ENCODE results near the gene TAT. TPM values are rescaled to one million over a fixed set of nuclear protein-coding genes. Genes with fewer than 3 reads are reported as not detected.
A peak's percentile ranks its signal among the peaks of the same experiment; 100 is the strongest.
"Not testable (repeated sequence)": the region's sequence is repeated elsewhere in the genome, so short reads cannot be mapped to it uniquely, and the experiment has no call there.

The TAT gene
- total RNA-seq, 1 donor from 2014 or later, result 0.35 TPM

- Mint-ChIP-seq H3K4me1 (ENCODE audit: low read depth) (peaks cover 4% of the 10 kb centered on the region), H3K27me3 (ENCODE audit: low read depth) (peaks cover 22% of the 10 kb centered on the region), H3K27ac (ENCODE audit: unreplicated experiment) (no peak overlapping the region), H3K36me3 (ENCODE audit: low read depth) (no peaks in the 10 kb centered on the region), H3K9me3 (ENCODE audit: low read depth) (no peaks in the 10 kb centered on the region), H3K4me3 (ENCODE audit: unreplicated experiment) (no peak overlapping the region)
- TF ChIP-seq, protein P1, sequence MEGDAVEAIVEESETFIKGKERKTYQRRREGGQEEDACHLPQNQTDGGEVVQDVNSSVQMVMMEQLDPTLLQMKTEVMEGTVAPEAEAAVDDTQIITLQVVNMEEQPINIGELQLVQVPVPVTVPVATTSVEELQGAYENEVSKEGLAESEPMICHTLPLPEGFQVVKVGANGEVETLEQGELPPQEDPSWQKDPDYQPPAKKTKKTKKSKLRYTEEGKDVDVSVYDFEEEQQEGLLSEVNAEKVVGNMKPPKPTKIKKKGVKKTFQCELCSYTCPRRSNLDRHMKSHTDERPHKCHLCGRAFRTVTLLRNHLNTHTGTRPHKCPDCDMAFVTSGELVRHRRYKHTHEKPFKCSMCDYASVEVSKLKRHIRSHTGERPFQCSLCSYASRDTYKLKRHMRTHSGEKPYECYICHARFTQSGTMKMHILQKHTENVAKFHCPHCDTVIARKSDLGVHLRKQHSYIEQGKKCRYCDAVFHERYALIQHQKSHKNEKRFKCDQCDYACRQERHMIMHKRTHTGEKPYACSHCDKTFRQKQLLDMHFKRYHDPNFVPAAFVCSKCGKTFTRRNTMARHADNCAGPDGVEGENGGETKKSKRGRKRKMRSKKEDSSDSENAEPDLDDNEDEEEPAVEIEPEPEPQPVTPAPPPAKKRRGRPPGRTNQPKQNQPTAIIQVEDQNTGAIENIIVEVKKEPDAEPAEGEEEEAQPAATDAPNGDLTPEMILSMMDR (IDR thresholded peaks at IDR 0.05), result no peak
- DNase-seq (ENCODE audit: low spot score), result no peak
These were observed 41.5 kb upstream of the TAT start for GRCh38 chr16:71618429-71618828.

DNA sequence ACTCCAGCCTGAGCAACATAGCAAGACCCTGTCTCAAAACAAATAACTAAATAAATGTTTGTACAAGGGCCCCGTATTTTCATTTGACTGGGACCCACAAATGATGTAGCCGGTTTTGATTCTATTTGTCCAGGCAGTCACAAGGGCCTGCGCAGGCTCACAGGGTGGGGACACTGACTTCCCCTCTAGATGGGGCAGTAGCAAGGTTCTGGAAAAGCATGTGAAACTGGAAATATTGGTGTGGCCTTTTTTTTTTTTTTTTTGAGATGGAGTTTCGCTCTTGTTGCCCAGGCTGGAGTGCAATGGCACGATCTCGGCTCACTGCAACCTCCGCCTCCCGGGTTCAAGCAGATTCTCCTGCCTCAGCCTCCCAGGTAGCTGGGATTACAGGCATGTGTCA lies 38.1 kb upstream of the TAT start:
- H3K4me3 Mint-ChIP-seq (ENCODE audit: unreplicated experiment); DNase-seq (ENCODE audit: low spot score); H3K4me1 Mint-ChIP-seq (ENCODE audit: low read depth); H3K9me3 Mint-ChIP-seq (ENCODE audit: low read depth); H3K27ac Mint-ChIP-seq (ENCODE audit: unreplicated experiment); H3K36me3 Mint-ChIP-seq (ENCODE audit: low read depth): not testable (repeated sequence)
- H3K27me3 Mint-ChIP-seq (ENCODE audit: low read depth), result peaks cover 20% of the 10 kb centered on the region

DNA sequence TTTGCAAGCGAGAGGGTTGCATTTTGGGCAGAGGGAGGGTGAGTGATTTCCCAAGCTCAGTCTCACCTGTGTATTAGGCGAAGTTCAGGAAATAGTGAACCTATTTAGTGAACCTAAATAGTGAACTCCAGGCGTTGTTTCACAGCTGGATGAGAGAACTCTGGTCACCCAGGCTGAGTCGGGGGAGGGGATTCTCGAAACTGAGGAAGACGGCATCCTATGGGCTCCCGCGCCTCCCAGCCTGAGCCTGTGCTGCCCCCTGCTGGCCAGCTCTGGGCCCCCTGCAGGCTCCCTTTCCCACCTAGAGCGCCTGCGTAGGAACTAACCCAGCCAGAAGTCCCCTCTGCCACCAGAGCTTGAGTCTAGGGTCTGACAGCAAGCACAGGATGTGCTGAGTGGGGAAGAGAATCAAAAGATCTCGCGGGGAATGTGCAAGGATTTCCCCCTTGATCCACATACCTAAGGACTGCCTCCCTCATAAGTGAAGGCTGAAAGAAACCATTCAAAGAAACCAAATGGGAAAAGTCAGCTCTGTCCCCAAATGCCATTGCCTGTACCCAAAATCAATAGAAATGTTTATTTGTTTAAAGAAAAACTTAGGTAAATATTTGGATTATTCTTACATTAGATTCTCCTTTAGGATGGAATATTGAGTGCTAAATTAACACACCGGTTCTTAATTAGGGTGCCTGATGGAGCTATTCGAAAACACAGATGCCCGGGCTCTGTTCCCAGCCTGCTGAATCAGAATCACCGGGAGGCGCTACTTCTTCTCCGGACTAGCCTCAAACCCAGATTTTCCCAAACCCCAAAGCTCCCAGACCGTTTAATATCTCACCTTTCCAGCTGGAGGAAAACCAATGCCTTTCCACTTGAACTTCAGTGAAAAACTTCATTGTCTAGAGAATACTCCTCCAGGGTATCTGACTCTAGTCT lies 34.3 kb upstream of the TAT start:
- Mint-ChIP-seq H3K27ac (ENCODE audit: unreplicated experiment) (no peak overlapping the region), H3K4me1 (ENCODE audit: low read depth) (peaks cover 5% of the 10 kb centered on the region), H3K4me3 (ENCODE audit: unreplicated experiment) (no peak overlapping the region), H3K27me3 (ENCODE audit: low read depth) (peaks cover 16% of the 10 kb centered on the region), H3K36me3 (ENCODE audit: low read depth) (no peaks in the 10 kb centered on the region), H3K9me3 (ENCODE audit: low read depth) (no peaks in the 10 kb centered on the region)
- TF ChIP-seq, protein P1 (IDR thresholded peaks at IDR 0.05), result peak; percentile 90
- no peak for DNase-seq (ENCODE audit: low spot score)

GRCh38 chr16:71610447-71610846 lies 33.6 kb upstream of the TAT start:
- peaks cover 5% of the 10 kb centered on the region for H3K4me1 Mint-ChIP-seq (ENCODE audit: low read depth)
- H3K4me3 Mint-ChIP-seq (ENCODE audit: unreplicated experiment), result no peak overlapping the region
- DNase-seq (ENCODE audit: low spot score), result no peak
- no peaks in the 10 kb centered on the region for H3K36me3 Mint-ChIP-seq (ENCODE audit: low read depth)
- no peak overlapping the region for H3K27ac Mint-ChIP-seq (ENCODE audit: unreplicated experiment)
- no peaks in the 10 kb centered on the region for H3K9me3 Mint-ChIP-seq (ENCODE audit: low read depth)
- peaks cover 15% of the 10 kb centered on the region for H3K27me3 Mint-ChIP-seq (ENCODE audit: low read depth)
- TF ChIP-seq, protein P1 (IDR thresholded peaks at IDR 0.05), result no peak

DNA sequence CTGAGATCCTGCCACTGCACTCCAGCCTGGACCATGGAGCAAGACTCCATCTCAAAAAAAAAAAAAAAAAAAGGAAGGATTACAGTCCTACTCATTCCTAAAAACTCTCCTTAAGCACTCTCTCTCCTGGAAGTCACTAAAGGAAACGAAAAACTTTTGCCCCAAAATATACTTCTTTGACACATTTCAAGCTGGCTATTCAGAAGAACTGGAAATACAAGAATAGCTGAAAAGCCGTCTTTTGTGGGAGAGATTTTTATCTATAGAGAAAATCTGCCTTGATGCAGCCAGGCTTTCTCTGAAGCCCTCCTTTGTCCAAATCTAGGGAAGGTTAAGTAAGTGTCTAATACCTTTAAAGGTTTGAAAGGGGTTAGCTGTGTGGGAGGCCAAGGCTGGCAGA lies 32.2 kb upstream of the TAT start:
- no peak for DNase-seq (ENCODE audit: low spot score)
- H3K4me3 Mint-ChIP-seq (ENCODE audit: unreplicated experiment), result no peak overlapping the region
- H3K27me3 Mint-ChIP-seq (ENCODE audit: low read depth), result peaks cover 8% of the 10 kb centered on the region
- no peaks in the 10 kb centered on the region for H3K9me3 Mint-ChIP-seq (ENCODE audit: low read depth)
- H3K4me1 Mint-ChIP-seq (ENCODE audit: low read depth), result peaks cover 5% of the 10 kb centered on the region
- TF ChIP-seq, protein P1 (IDR thresholded peaks at IDR 0.05), result no peak
- H3K27ac Mint-ChIP-seq (ENCODE audit: unreplicated experiment), result no peak overlapping the region
- no peaks in the 10 kb centered on the region for H3K36me3 Mint-ChIP-seq (ENCODE audit: low read depth)

DNA sequence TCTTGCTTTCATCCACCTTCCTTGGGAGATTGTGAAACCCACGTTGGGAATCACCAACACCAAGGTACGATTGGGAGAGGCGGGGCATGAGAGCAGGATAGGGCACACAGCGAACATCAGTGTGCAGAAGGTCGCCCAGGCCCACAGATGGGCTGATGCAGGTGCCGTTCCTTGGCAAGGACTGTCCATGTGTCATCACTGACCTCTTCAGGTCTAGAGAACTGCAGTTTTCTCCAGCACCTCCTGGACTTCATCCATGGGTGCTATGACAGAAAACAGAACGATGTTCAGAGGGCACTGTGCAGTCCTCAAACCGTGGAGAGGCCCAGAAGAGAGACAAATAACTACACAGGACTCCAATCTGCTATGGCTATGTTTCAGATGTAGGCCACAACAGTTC lies 23.9 kb upstream of the TAT start:
- H3K27ac Mint-ChIP-seq (ENCODE audit: unreplicated experiment), result no peak overlapping the region
- H3K4me1 Mint-ChIP-seq (ENCODE audit: low read depth), result no peaks in the 10 kb centered on the region
- DNase-seq (ENCODE audit: low spot score), result no peak
- peaks cover 7% of the 10 kb centered on the region for H3K9me3 Mint-ChIP-seq (ENCODE audit: low read depth)
- no peaks in the 10 kb centered on the region for H3K36me3 Mint-ChIP-seq (ENCODE audit: low read depth)
- H3K27me3 Mint-ChIP-seq (ENCODE audit: low read depth), result peaks cover 13% of the 10 kb centered on the region
- no peak overlapping the region for H3K4me3 Mint-ChIP-seq (ENCODE audit: unreplicated experiment)
- TF ChIP-seq, protein P1 (IDR thresholded peaks at IDR 0.05), result no peak

- not testable (repeated sequence) for H3K36me3 Mint-ChIP-seq (ENCODE audit: low read depth); H3K4me1 Mint-ChIP-seq (ENCODE audit: low read depth)
These were observed 21.5 kb upstream of the TAT start for GRCh38 chr16:71598426-71598825.

DNA sequence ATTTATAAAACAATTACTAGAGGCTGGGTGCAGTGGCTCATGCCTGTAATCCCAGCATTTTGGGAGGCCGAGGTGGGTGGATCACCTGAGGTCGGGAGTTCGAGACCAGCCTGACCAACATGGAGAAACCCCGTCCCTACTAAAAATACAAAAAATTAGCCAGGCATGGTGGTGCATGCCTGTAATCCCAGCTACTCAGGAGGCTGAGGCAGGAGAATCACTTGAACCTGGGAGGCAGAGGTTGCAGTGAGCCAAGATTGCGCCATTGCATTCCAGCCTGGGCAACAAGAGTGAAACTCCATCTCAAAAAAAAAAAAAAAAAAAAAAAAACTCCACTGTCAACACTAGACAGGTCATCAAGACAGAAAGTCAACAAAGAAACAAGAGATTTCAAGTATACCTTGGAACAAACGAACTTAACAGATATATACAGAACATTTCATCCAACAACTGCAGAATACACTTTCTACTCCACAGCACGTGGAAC lies 18.5 kb upstream of the TAT start:
- not testable (repeated sequence) for H3K36me3 Mint-ChIP-seq (ENCODE audit: low read depth); H3K9me3 Mint-ChIP-seq (ENCODE audit: low read depth); H3K4me1 Mint-ChIP-seq (ENCODE audit: low read depth); H3K4me3 Mint-ChIP-seq (ENCODE audit: unreplicated experiment); H3K27ac Mint-ChIP-seq (ENCODE audit: unreplicated experiment); DNase-seq (ENCODE audit: low spot score)
- peaks cover 35% of the 10 kb centered on the region for H3K27me3 Mint-ChIP-seq (ENCODE audit: low read depth)

More at GRCh38 chr16:71598426-71598825, 21.5 kb upstream of the TAT start:
- not testable (repeated sequence) for H3K27ac Mint-ChIP-seq (ENCODE audit: unreplicated experiment); H3K9me3 Mint-ChIP-seq (ENCODE audit: low read depth); H3K4me3 Mint-ChIP-seq (ENCODE audit: unreplicated experiment); DNase-seq (ENCODE audit: low spot score)
- H3K27me3 Mint-ChIP-seq (ENCODE audit: low read depth), result peaks cover 16% of the 10 kb centered on the region
